GM18868 (cell line): ENCODE measurements around the gene KCNIP1.

Source experiments
- ATAC-seq: cut with Tn5 transposase; IDR thresholded peaks from one replicate; pipeline ENCODE4 v1.9.1; 2021; ENCODE audit warnings: mild to moderate bottlenecking, moderate library complexity; ENCODE audit not compliant: unreplicated experiment

The KCNIP1 gene

DNA sequence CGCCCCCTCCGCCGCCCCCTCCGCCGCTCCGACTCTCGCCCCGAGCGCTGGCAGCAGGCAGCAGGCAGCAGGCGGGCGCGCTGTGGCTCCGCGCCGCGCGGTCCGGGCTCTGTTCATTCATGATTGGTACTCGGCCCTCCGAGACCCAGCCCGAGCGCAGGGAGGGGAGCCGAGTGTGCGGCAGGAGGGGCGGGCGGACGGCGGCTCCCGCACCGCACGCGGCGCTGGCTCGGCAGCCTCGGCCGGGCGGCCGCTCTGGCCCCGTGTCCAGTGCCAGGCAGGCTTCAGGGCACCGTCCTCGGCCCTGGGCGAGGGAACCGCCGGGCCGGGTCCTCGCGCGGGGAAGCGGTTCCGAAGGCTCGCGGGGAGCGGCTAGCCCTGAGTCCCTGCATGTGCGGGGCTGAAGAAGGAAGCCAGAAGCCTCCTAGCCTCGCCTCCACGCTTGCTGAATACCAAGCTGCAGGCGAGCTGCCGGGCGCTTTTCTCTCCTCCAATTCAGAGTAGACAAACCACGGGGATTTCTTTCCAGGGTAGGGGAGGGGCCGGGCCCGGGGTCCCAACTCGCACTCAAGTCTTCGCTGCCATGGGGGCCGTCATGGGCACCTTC, at the start of gene KCNIP1:
Gene KCNIP1 (plus strand): TSS at position 31 of the 607 bp plus-strand sequence.
- no peak for ATAC-seq

DNA sequence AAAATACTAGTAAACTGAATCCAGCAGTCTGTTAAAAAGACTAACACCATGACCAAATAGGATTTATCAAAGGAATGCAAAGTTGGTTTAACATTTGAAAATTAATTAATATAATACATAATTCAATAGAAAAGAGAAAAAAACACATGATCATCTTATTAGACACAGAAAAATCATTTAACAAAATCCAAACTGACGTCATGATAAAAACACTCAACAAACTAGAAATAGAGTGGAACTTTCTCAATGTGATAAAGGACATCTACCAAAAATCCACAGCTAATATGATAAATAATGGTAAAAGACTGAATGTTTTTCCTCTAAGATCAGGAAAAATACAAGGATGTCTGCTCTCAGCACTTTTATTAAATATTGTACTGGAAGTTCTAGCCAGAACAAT, 40.4 kb upstream of the KCNIP1 start:
- no peak for ATAC-seq

DNA sequence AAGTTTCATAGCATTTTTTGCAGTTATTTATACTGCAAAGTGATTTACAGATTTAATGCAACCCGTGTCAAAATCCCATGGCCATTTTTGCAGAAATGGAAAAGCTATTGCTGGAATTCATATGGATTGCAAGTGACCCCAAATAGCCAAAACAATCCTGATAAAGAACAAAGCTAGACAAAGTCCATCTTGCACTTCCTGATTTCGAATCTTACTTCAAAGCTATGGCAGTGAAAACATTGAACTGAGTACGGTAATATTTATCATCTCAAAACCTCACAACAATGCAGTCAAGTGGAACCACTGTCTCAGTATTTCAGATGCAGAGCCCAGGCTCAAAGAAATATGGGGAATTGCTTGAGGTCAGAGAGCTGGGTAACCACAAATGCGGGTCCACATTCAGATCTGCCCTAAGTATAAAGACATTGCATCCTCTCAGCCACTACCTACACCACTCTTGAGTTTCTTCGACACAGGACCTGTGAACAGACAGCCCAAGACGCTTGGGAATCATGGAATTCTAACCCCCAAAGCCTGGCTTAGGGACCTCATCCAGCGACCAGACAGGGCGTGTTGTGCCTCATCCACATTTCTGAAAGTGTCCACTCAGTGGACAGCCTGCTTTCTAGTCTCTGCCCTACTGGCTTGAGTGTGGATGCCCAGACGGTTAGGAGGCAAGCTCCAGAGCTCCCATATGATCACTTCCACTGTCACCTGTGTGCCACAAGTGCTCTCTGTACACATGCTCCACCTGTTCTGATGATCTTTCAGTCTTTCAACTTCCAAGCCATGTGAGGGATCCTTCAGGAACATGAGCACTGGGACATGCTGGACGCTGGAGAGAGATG, 39.3 kb upstream of the KCNIP1 start:
- ATAC-seq: no peak

DNA sequence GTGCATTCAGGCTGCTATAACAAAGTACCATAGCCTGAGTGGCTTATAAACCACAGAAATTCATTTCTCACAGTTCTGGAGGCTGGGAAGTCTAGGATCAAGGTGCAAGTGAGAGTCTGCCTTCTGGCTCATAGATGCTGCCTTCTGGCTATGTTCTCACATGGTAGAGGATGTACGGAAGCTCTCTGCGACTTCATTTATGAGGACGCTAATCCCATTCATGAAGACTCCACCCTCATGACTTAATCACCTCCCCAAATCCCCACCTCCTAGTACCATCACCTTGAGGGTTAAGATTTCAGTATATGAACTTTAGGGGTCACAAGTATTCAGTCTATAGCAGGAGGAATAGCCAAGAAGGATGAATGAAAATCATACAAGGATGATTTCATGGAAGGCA, 37.3 kb upstream of the KCNIP1 start:
- ATAC-seq: no peak

DNA sequence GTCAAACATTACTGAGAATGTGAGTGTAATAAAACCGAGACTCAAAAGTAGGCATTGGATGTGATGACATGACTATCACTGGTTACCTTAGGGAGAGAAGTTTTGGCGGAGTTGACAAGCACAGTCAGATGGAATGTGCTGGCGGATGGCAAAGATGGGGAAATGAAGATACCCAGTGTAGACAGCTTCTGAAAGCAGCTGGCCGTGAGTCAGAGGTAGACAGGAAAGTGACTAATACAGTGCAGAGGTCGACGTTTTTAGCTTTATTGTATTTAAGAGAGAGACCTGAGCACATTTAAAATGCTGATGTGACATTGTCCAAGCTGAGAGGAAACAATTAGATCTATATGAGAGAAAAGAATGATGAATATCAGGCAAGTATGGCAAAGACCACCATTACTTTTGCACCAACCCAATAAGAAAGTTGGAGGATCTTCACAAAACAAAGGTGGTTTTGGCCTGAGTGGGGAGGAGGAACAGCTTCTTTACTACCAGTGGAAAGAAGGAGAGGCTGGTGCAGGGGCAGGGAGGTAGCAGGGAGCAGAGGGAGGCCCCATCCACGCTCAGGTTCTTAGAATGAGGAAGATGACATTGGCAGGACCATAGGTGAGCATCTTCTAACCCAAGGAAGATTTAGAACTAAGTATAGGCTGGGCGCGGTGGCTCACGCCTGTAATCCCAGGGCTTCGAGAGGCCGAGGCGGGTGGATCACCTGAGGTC, 36.7 kb upstream of the KCNIP1 start:
- peak; percentile 78 for ATAC-seq

DNA sequence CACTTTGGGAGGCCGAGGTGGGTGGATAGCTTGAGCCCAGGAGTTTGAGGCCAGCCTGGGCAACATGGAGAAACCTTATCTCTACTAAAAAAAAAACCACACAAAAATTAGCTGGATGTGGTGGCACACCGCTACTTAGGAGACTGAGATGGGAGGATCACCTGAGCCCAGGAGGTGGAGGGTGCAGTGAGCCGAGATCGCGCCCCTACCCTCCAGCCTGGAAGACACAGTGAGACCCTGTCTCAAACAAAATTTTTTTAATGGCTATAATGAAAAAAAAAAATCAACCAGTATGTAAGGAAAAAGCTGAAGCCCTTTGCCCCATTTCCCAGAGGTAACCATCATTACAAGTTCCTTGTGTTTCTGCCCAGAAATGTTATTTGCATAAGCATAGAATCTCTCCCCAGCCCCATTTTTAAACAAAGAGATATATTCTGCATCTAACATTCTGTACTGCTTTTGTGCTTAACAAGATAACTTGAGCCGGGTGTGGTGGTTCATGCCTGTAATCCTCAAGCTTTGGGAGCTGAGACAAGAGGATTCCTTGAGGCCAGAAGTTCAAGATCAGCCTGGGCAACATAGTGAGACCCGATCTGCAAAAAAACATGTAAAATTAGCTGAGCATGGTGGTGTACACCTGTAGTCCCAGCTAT, 35.1 kb upstream of the KCNIP1 start:
- no peak for ATAC-seq

DNA sequence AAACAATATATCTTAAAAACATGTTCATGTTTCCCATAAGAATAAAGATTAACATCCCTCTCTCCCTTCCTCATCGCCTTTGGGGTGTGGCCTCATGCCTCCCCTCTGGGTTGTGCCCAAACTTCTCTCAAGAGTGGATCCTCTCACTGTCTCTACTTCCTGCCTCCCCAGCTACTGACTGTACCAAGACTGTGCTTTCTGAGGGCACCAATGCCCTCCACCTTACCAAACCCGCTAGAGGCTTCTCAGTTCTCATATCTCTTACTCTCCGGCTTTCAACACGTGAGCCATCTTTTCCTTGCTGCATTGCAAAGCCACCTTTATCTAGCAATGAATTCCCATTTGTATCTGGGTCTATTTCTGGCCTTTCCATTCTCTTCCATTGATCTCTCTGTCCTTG, 34.4 kb upstream of the KCNIP1 start:
- ATAC-seq: no peak

DNA sequence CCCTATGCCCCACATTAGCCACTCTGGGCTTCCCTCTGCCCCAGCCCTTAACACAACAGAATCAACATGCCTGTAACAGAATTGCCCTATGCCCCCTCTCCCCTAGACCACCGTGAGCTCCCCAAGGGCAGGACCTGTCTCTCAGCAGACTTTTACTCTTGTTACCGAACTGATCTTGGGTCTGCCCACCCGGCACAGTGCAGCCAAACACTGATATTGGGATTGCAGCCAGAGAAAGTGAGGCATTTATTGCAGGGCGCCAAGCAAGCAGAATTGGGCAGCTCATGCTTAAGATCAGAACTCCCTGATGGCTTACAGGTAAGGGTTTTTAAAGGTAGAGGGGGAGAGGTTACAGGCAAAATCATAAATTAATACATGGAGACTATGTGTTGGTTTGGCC, 33.5 kb upstream of the KCNIP1 start:
- no peak for ATAC-seq

DNA sequence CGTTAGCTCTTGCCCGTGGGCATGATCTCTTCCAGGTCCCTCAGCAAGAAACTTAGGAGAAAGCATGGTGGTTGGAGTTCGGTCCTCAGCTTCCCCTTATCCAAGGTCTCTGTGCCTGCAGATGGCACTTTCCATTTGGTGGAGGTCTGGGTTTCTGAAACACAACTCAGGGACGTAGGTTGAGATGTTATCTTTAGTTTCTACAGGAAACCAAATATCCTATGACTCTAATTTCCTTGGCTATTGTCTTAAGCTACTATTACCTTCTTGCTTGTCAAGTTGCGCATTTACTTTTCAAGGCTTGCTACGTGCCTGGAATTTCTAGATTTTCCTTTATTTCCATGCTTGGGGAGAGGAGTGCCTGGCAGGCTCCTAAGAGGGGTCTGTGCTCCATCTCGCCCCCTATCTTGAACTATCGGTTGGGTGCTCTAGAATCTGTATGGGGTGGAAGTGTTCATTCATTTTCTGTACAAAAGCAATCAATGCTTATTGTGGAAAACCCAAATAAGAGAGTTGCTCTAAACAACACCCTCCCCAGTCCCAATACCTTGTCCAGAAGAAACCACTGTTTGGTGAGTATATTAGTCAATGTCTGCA, 32.9 kb upstream of the KCNIP1 start:
- ATAC-seq: no peak

DNA sequence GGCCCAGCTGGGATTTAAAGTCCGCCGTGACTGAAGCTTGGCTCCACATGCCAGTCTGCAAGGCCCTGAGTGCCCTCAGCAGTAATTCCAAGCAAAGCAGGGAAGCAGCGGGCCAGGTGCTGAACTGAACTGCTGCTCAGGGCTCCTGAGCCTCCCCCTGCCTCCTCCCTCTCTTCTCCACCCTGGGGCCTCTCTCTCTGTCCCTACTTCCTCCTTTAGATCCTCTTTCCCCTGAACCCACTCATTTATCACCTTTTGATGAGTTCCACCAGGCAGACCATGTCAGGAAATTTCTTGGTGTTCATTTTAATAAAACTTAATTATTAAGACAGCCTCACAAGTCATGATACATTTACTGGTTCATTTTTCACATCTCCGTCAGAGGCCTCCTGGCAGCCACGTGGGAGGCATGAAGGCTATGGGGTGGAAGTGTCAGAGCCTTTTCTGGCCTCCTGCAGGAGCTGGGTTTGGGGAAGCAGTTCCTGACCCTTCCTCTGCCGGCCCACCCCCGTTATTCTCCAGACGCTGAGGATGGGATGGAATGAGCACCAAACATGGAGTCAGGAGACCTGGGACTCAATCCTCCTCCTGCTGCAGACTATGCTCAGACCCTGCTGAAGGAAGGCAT, 32.2 kb upstream of the KCNIP1 start:
- no peak for ATAC-seq

DNA sequence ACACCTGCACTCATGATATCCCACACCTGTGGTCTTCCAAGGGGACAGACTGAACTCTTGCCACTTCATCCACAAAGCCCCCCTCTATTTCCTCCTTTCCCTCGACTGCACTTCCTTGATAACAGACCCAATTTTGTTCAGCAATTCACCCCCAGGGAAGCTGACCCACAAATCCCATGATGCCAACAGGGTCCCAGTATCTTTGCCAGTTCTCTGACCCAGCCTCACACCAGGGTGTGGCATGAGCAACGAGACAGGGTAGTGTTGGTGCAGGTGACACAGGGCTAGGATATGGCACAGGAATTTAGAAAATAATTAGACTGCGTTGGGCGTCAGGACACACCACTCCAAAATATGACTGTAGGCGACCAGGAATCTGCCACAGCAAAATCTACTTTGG, 30.2 kb upstream of the KCNIP1 start:
- ATAC-seq: no peak

DNA sequence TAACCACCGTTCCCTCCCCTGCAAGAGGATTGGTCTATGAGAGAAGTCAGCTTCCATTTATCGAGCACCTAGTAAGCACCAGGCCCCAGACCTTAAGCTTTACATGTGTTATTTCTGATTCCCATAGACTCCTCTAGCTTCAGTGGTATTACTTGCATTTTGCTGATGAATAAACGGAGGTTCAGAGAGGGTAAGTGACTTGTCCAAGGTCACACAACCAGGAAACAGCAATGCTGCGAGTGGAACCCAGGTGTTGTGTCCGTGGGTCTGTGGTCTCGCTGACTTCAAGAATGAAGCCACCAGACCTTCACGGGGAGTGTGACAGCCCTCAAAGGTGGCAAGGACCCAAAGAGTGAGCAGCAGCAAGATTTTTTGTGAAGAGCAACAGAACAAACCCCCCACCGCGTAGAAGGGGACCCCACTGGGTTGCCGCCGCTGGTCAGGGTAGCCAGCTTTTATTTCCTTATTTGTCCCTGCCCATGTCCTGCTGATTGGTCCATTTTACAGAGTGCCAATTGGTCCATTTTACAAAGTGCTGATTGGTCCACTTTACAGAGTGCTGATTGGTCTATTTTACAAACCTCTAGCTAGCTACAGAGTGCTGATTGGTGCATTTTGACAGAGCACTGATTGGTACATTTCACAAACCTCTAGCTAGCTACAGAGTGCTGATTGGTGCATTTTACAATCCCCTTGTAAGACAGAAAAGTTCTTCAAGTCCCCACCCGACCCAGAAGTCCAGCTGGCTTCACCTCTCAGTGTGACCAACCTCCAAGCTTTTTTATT, 29.1 kb upstream of the KCNIP1 start:
- ATAC-seq: no peak

DNA sequence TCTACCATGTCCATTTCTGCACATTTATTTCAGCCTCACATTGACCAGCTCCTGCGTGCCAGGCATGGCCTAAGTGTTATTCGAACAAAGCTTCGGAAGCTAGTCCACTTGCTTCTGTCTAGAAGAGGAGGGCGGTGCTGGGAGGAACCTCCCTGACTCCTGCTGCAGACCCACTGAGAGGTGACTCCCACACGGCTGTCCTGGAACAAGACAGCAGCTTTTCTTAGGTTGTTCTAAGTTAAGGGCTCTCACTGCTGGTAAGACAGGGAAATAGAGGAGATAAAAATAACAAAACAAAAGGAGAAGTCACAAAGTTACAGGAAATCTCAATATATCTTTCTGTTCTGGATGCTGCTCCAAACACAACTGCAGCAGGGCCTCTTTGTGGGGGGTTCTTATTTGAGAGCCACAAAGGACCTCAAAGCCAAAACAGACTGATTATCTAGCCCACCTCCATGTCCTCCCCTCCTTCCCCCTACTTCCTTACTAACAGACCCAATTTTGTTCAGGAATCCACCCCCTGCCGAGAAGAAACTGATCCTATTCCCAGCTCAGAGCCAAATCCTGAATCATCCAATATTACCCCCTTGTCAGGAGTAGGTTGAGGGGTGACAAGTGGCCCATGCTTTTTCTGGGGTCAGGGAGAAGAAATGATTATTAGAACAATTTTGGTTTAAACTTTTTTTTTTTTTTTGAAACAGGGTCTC, 28.4 kb upstream of the KCNIP1 start:
- ATAC-seq: no peak

DNA sequence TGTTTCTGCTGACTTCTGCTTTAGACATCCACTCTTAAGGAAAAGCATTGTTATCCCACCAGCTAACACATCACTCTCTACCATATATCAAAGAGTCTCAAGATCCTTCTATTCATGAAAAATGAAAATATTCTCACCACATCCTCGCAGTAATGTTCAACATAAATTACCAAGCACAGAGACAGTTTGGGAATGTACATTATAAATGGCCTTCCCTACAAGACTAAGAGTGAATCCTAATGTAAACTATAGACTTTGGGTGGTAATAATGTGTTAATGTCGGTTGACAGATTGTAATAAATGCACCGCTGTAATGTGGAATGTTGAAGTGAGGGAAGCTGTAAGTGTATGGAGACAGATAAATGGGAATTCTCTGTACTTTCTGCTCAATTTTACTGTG, 27.1 kb upstream of the KCNIP1 start:
- ATAC-seq: no peak

DNA sequence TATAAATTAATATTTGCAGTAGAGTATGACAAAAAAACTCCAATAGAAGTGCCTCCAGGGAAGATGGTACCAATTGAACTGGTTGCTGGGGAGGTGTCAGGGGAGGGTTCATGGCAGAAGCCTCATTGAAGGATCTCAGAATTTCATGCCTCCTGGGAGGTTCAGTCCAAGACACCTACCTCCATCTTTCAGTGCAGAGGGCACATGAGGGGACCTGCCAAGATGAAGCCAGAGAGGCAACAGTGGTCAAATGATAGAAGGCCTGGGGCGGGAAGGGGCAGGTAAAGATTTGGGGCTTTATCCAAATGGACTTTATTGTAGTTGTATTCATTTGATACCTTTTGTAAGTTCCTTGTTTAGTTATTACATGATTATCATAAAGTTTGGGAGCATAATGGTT, 25.9 kb upstream of the KCNIP1 start:
- no peak for ATAC-seq

DNA sequence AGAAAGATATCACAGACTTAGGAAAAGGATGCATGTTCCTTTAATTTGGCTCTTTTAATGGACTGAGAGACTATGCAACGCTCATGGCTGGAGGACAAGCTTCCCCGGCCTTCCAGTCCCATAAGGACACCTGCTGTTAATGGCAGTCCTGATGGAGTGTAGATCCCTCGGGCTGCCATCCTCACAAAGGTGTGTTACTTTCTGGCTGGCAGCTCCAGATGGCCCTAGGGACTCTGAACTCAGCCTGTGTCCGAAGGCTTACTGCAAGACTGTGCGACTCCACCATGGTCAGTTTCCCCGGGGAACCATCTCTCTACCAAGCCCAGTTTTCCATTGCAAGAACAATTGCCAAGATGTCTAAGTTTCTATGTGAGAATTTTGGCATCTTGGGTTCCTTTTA, 25.5 kb upstream of the KCNIP1 start:
- no peak for ATAC-seq

DNA sequence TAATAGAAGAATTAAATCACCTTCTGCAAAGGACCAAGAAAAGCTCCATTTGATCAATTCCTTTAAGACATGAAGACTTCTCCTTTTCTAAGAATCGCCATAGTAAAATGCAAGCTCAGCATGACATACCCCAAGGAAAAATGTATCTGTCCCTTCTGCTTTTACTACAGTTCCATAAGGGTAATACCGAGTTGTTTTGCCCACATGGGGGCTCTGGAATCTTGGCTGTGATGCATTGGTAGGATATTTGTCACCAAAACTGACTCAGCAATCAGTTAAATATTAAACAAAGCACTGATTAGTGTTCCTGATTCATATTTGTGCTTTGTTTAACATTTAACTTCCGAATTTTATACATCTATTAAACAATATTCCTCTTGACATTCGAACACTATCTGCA, 24.3 kb upstream of the KCNIP1 start:
- no peak for ATAC-seq

DNA sequence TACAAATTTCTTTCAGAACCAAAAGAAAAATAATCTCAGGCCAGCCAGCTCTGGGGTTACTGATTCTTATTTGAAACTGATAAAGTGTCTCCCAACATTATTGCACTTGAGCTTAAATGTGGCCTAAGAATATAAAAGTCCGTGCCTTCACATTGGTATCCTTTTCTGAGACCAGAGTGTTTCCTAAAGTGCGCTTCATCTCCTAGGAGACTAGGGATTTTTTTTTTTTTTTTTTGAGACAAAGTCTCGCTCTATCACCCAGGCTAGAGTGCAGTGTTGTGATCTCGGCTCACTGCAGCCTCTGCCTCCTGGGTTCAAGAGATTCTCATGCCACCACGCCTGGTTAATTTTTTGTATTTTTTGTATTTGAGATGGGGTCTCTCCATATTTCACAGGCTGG, 23.6 kb upstream of the KCNIP1 start:
- no peak for ATAC-seq

DNA sequence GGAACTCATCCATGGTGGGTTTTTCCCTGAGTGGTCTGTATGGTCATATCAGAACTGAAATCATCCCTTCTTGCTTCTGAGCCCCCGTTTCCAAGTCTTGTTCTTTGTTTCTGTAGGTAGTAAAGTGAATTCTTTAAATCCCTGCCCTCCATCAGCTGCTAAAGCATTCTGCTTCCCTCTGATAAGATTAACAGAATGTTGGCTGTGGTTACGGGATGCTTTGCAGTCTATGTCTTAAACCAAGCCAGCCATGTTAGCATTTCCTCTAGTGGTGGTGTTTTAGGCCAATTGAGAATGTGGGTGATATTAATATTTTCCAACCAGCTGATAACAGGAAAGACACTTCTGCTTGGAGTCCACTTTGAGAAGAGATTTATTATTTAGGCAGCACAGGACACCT, 22.0 kb upstream of the KCNIP1 start:
- no peak for ATAC-seq
